ENCODE data around the gene B2M.

DNA sequence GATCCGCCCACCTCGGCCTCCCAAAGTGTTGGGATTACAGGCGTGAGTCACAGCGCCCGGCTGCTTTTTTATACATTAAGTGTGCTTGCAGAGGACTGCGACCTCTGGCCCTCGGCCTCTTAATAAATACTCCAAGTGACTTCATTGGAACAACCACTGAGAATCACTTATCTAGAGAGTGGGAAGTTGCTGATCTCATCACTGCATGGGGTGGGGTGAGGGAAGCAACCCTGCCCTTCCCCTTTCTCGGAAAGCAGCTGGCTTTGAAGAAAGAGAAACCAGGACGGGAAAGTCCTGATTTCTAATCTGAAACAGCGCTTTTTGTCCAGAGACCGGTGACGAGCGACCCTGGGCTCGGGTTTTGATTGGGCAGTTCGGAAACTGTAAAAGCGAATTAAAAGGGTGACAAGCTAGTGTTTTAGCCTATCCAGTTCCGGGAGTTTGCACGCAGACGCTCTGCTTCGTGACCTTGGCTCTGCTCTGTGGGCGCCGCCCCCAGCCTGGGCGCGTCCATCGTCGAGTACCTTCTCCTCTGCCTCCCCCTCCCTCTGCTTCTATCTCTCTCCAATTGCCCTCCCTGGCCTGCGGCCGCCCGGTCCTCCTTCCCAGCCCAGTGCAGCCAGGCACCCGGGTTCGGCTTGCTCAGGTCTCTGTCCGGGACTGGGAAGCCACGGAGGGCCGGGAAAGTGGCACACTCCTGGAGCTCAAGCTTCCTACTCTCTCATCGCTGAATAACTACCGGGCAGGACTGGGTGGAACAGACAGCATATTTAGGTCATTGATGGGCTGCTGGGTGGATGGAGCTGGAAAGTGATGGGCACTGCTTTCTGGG is 17.5 kb downstream of the B2M start:
- TF ChIP-seq, protein P1, sequence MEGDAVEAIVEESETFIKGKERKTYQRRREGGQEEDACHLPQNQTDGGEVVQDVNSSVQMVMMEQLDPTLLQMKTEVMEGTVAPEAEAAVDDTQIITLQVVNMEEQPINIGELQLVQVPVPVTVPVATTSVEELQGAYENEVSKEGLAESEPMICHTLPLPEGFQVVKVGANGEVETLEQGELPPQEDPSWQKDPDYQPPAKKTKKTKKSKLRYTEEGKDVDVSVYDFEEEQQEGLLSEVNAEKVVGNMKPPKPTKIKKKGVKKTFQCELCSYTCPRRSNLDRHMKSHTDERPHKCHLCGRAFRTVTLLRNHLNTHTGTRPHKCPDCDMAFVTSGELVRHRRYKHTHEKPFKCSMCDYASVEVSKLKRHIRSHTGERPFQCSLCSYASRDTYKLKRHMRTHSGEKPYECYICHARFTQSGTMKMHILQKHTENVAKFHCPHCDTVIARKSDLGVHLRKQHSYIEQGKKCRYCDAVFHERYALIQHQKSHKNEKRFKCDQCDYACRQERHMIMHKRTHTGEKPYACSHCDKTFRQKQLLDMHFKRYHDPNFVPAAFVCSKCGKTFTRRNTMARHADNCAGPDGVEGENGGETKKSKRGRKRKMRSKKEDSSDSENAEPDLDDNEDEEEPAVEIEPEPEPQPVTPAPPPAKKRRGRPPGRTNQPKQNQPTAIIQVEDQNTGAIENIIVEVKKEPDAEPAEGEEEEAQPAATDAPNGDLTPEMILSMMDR (IDR thresholded peaks at IDR 0.05) = no peak
- TF ChIP-seq POLR2A (IDR thresholded peaks at IDR 0.05) = peak; percentile 97

All from Peyer's patch (tissue), 4 donors.